Neural cell (in vitro differentiated cells): Measurements from ENCODE around the gene PEAK1. TPM values are rescaled to one million over a fixed set of nuclear protein-coding genes. Genes with fewer than 3 reads are reported as not detected.

Experiments
- H2AFZ ChIP-seq: fragments of 200-600, 300-800 bp; sonication (generic), shearing (Covaris generic); 2 replicates; pipeline ENCODE4 v1.6.0; 2014; ENCODE audit warnings: low read depth, mild to moderate bottlenecking, antibody characterized with exemption, low read length, moderate library complexity
- H3F3A ChIP-seq: fragments of 200-600 bp; shearing (Covaris generic); 2 replicates; pipeline ENCODE4 v1.6.1; 2016; ENCODE audit warnings: mild to moderate bottlenecking, moderate library complexity, mixed read lengths, antibody characterized with exemption, low read length; ENCODE audit not compliant: insufficient read depth, poor library complexity, severe bottlenecking
- H3K27ac ChIP-seq: fragments of 200-600, 300-800 bp; sonication (generic), shearing (Covaris generic); 2 replicates; pipeline ENCODE4 v1.5.1; 2014; ENCODE audit warnings: mild to moderate bottlenecking, low read length, moderate library complexity
- H3K27me3 ChIP-seq: fragments of 300-800, 200-600 bp; sonication (generic), shearing (Covaris generic); 2 replicates; pipeline ENCODE4 v1.6.0; 2014; ENCODE audit warnings: mild to moderate bottlenecking, low read depth, low read length, moderate library complexity; ENCODE audit not compliant: insufficient read depth
- H3K36me3 ChIP-seq: fragments of 300-800, 200-600 bp; sonication (generic), shearing (Covaris generic); 2 replicates; pipeline ENCODE4 v1.5.1; 2014; ENCODE audit warnings: mild to moderate bottlenecking, antibody characterized with exemption, low read length, moderate library complexity; ENCODE audit not compliant: insufficient read depth
- H3K4me2 ChIP-seq: fragments of 300-800, 200-600 bp; sonication (generic), shearing (Covaris generic); 2 replicates; pipeline ENCODE4 v1.6.0; 2014; ENCODE audit warnings: mild to moderate bottlenecking, low read length
- H3K4me3 ChIP-seq: fragments of 300-800, 200-600 bp; sonication (generic), shearing (Covaris generic); 2 replicates; pipeline ENCODE4 v1.5.1; 2014; ENCODE audit warnings: mild to moderate bottlenecking, low read length, moderate library complexity
- H3K79me2 ChIP-seq: fragments of 200-600 bp; shearing (Covaris generic); replicated peaks from 2 replicates; pipeline ENCODE4 v1.6.0; 2014; ENCODE audit warnings: mild to moderate bottlenecking, low read length, moderate library complexity; ENCODE audit not compliant: insufficient read depth
- H3K9ac ChIP-seq: fragments of 300-800, 200-600 bp; sonication (generic), shearing (Covaris generic); 2 replicates; pipeline ENCODE4 v1.6.1; 2016; ENCODE audit warnings: mild to moderate bottlenecking, low read length, mixed read lengths
- H3K9me2 ChIP-seq: fragments of 200-600 bp; shearing (Covaris generic); 2 replicates; pipeline ENCODE4 v1.6.1; 2016; ENCODE audit warnings: mild to moderate bottlenecking, low read length, mixed read lengths; ENCODE audit not compliant: insufficient read depth
- H3K9me3 ChIP-seq: fragments of 200-600, 300-800 bp; sonication (generic), shearing (Covaris generic); 2 replicates; pipeline ENCODE4 v1.6.1; 2016; ENCODE audit warnings: mild to moderate bottlenecking, mixed run types, low read length, moderate library complexity, mixed read lengths
- H4K20me1 ChIP-seq: fragments of 200-600 bp; shearing (Covaris generic); 2 replicates; pipeline ENCODE4 v1.6.1; 2016; ENCODE audit warnings: mild to moderate bottlenecking, mixed run types; ENCODE audit not compliant: insufficient read depth
- CTCF ChIP-seq: fragments of 450-650 bp; IDR thresholded peaks from 2 replicates; pipeline ENCODE4 v1.5.1; 2014; ENCODE audit warnings: antibody characterized with exemption, mild to moderate bottlenecking, moderate library complexity; ENCODE audit not compliant: poor library complexity, severe bottlenecking
- EP300 ChIP-seq: fragments of 450-650 bp; conservative IDR thresholded peaks from 2 replicates; pipeline ENCODE4 v1.6.1; 2014; ENCODE audit warnings: antibody characterized with exemption, mild to moderate bottlenecking, moderate library complexity; ENCODE audit not compliant: poor library complexity, severe bottlenecking
- EZH2 ChIP-seq: fragments of 200-600, 300-800 bp; shearing (Covaris generic), sonication (generic); IDR thresholded peaks from 2 replicates; pipeline ENCODE4 v1.6.1; 2014; ENCODE audit warnings: antibody characterized with exemption, low read length, borderline replicate concordance, mild to moderate bottlenecking; ENCODE audit not compliant: insufficient read depth, poor library complexity, severe bottlenecking
- MXI1 ChIP-seq: fragments of 450-650 bp; conservative IDR thresholded peaks from 2 replicates; pipeline ENCODE4 v1.6.1; 2014; ENCODE audit warnings: antibody characterized with exemption, mild to moderate bottlenecking; ENCODE audit not compliant: poor library complexity, severe bottlenecking
- POLR2AphosphoS5 ChIP-seq: IDR thresholded peaks from 2 replicates; pipeline ENCODE4 v1.6.1; 2012
- RAD21 ChIP-seq: fragments of 450-650 bp; conservative IDR thresholded peaks from 2 replicates; pipeline ENCODE4 v1.6.1; 2014; ENCODE audit warnings: antibody characterized with exemption, mild to moderate bottlenecking, moderate library complexity
- REST ChIP-seq: IDR thresholded peaks from 2 replicates; pipeline ENCODE4 v1.6.1; 2012; ENCODE audit warnings: borderline replicate concordance
- SMC3 ChIP-seq: fragments of 450-650 bp; conservative IDR thresholded peaks from 2 replicates; pipeline ENCODE4 v1.6.1; 2014; ENCODE audit warnings: antibody characterized with exemption, mild to moderate bottlenecking, moderate library complexity; ENCODE audit not compliant: poor library complexity
- TAF1 ChIP-seq: IDR thresholded peaks from 2 replicates; pipeline ENCODE4 v1.6.1; 2012; ENCODE audit warnings: low read depth
- polyA plus RNA-seq: library from polyadenylated mRNA; depleted of rRNA; stranded (reverse); fragments of >200 nt; gene quantifications from 2 replicates; pipeline ENCODE4 v1.2.3, GENCODE V29; 2014

PEAK1 gene
- polyA plus RNA-seq, 1 donor from 2014 or later: 5.8 TPM

GRCh38 chr15:77187751-77188464, 232.0 kb downstream of the PEAK1 start:
- H3K27ac ChIP-seq: no peak overlapping the region
- H3F3A ChIP-seq: no peaks in the 10 kb centered on the region
- no peaks in the 10 kb centered on the region for H3K9me2 ChIP-seq
- H3K36me3 ChIP-seq: no peaks in the 10 kb centered on the region
- TF ChIP-seq EP300 (no peak), CTCF (no peak), MXI1 (no peak), EZH2 (no peak), REST (no peak), POLR2AphosphoS5 (no peak), RAD21 (no peak), SMC3 (no peak), TAF1 (no peak)
- H3K9ac ChIP-seq: no peak overlapping the region
- no peaks in the 10 kb centered on the region for H3K9me3 ChIP-seq
- no peaks in the 10 kb centered on the region for H4K20me1 ChIP-seq
- no peaks in the 10 kb centered on the region for H3K27me3 ChIP-seq
- no peak overlapping the region for H3K4me3 ChIP-seq
- H2AFZ ChIP-seq: no peak overlapping the region
- no peaks in the 10 kb centered on the region for H3K79me2 ChIP-seq
- no peak overlapping the region for H3K4me2 ChIP-seq

- no peak for TF ChIP-seq REST
- TF ChIP-seq RAD21: peak; percentile 89
- no peak for TF ChIP-seq POLR2AphosphoS5
- peak; percentile 82 for TF ChIP-seq CTCF
- peak; percentile 91 for TF ChIP-seq SMC3
- no peak for TF ChIP-seq EZH2
- no peak for TF ChIP-seq EP300
- Histone ChIP-seq H3K4me3 (no peak overlapping the region), H3K9me2 (no peaks in the 10 kb centered on the region), H3K27me3 (no peaks in the 10 kb centered on the region), H3K9me3 (no peaks in the 10 kb centered on the region), H3F3A (no peaks in the 10 kb centered on the region), H2AFZ (no peak overlapping the region), H3K79me2 (no peaks in the 10 kb centered on the region), H3K4me2 (no peak overlapping the region), H3K27ac (no peak overlapping the region), H4K20me1 (no peaks in the 10 kb centered on the region), H3K36me3 (no peaks in the 10 kb centered on the region), H3K9ac (no peak overlapping the region)
Observed at GRCh38 chr15:77186594-77187011, 233.3 kb downstream of the PEAK1 start.
